HepG2 (cell line): ENCODE data around the gene PGPEP1. TPM values are rescaled to one million over a fixed set of nuclear protein-coding genes. Genes with fewer than 3 reads are reported as not detected.

Experiments
- RFX1 ChIP-seq: fragments of 450-650 bp; IDR thresholded peaks from 2 replicates; pipeline ENCODE4 v1.6.1; 2017
- TAF15 ChIP-seq: fragments of 200-400 bp; formaldehyde crosslinking; IDR thresholded peaks from one replicate; pipeline ENCODE4 v1.6.1; 2018; ENCODE audit warnings: mild to moderate bottlenecking, low read depth, low read length; ENCODE audit not compliant: poor library complexity, severe bottlenecking
- TARDBP ChIP-seq: sonication (generic); formaldehyde crosslinking; IDR thresholded peaks from 2 replicates; pipeline ENCODE4 v1.8.0; 2022; ENCODE audit warnings: mild to moderate bottlenecking, missing genetic modification reagents
- ZFX ChIP-seq: sonication (generic); formaldehyde crosslinking; IDR thresholded peaks from 2 replicates; pipeline ENCODE4 v1.4.0; 2020; ENCODE audit warnings: mild to moderate bottlenecking, low read depth, missing genetic modification reagents, moderate library complexity
- ZNF468 ChIP-seq: sonication (generic); formaldehyde crosslinking; IDR thresholded peaks from 2 replicates; pipeline ENCODE4 v1.8.0; 2022; ENCODE audit warnings: mild to moderate bottlenecking, moderate library complexity, missing genetic modification reagents
- microRNA-seq: library from miRNA; unstranded; fragments of <30 nt; microRNA quantifications from one replicate; pipeline ENCODE4, GENCODE V29; 2020
- polyA plus RNA-seq, 8 experiments: library from polyadenylated mRNA; depleted of rRNA in 3 of 8; stranded (reverse) in 7 of 8; unstranded in 1 of 8; fragments of >200 nt; fragmentation: Illumina TruSeq in 4 of 8; extraction: Trizol in 4 of 8; gene quantifications; 2 replicates each; pipeline versions ENCODE4 v1.2.1 to v1.2.3, GENCODE V29; 2011 to 2016; ENCODE audit warnings: low read depth in 4 of 8, missing spikeins in 1 of 8, mixed read lengths in 1 of 8; ENCODE audit not compliant: insufficient read depth in 1 of 8
- small RNA-seq, 3 experiments: library from RNA; depleted of rRNA; stranded (forward); fragments of <200 nt; gene quantifications; one replicate each; pipeline ENCODE3, GENCODE V24; 2012; ENCODE audit warnings: low read depth in 2 of 3, low replicate concordance in 1 of 3; ENCODE audit not compliant: insufficient read length in 3 of 3, insufficient read depth in 2 of 3
- total RNA-seq, 5 experiments: library from RNA; depleted of rRNA; stranded (reverse); fragments of >200 nt; fragmentation: Illumina TruSeq; extraction: Trizol; gene quantifications; 2 replicates each; pipeline ENCODE4 v1.2.3, GENCODE V29; 2016; ENCODE audit warnings: low read depth in 1 of 5
- TF ChIP-seq, protein P1 (sequence below): sonication (generic); formaldehyde crosslinking; IDR thresholded peaks from 2 replicates; pipeline ENCODE4 v1.4.0; 2020; ENCODE audit warnings: missing genetic modification reagents, borderline replicate concordance
- TF ChIP-seq, protein P2 (sequence below): IDR thresholded peaks from 2 replicates; pipeline ENCODE4 v1.6.1; 2016; ENCODE audit warnings: low read depth, borderline replicate concordance

Gene PGPEP1
- total and polyA plus RNA-seq, 2 of the 13 experiments (the other 11 are each of a cell fraction or from before 2014, with no cell fraction given): 53.1 to 56.6 TPM

DNA sequence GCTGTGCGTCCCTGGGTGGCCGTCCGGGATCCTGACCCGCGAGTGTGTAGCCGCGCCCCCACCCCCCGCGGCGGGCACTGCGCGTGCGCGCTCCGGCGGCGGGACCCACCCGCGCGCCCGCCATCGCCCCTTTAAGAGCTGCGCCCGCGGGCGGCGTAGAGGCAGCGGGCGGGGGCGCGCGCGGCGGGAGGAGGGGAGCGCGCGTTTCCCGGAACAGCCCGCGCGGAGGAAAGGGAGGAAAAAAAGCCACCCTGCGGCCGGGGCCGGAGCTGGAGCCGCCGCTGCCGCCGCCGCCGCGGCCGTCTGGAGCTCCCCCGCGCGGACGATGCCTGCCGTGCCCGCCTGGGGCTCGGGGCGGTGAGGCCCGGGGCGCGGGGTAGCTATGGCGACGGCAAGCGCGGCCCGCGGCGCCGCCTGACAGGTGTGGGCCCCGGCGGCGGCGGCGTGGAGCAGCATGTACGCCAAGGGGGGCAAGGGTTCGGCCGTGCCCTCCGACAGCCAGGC lies 78.8 kb downstream of the PGPEP1 start, which contains the start of gene SSBP4 (continued):
- TF ChIP-seq, protein P1, sequence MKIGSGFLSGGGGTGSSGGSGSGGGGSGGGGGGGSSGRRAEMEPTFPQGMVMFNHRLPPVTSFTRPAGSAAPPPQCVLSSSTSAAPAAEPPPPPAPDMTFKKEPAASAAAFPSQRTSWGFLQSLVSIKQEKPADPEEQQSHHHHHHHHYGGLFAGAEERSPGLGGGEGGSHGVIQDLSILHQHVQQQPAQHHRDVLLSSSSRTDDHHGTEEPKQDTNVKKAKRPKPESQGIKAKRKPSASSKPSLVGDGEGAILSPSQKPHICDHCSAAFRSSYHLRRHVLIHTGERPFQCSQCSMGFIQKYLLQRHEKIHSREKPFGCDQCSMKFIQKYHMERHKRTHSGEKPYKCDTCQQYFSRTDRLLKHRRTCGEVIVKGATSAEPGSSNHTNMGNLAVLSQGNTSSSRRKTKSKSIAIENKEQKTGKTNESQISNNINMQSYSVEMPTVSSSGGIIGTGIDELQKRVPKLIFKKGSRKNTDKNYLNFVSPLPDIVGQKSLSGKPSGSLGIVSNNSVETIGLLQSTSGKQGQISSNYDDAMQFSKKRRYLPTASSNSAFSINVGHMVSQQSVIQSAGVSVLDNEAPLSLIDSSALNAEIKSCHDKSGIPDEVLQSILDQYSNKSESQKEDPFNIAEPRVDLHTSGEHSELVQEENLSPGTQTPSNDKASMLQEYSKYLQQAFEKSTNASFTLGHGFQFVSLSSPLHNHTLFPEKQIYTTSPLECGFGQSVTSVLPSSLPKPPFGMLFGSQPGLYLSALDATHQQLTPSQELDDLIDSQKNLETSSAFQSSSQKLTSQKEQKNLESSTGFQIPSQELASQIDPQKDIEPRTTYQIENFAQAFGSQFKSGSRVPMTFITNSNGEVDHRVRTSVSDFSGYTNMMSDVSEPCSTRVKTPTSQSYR: peak; percentile 40; the same call in 1 of the 2 replicates
- TF ChIP-seq TAF15 (peak; percentile 36), ZNF468 (CRISPR knock-in tag) (no peak), TARDBP (CRISPR knock-in tag) (0 out of 2 replicates have a peak, but pooled peaks have one; percentile 7), ZFX (CRISPR knock-in tag) (peak; percentile 37), RFX1 (peak; percentile 82)
- TF ChIP-seq, protein P2, sequence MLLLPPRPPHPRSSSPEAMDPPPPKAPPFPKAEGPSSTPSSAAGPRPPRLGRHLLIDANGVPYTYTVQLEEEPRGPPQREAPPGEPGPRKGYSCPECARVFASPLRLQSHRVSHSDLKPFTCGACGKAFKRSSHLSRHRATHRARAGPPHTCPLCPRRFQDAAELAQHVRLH (CRISPR knock-in tag): no peak

Small RNA genes lying within 50 kb of the gene (microRNA-seq; reads per million reads assigned to microRNA genes)
- 29.8 reads per million, percentile 59 among the genes with 10 or more reads in this experiment for gene MIR3189

Small RNA genes lying within 50 kb of the gene (small RNA-seq; reads per million reads assigned to genes)
- gene MIR3189: 0.31 to 14.5 (median 5.9) reads per million in 3 experiments
- gene RN7SL513P: 0 reads per million in 3 experiments

Other genes with a start within 250 kb of the PGPEP1 start
- 4.1 and 4.5 TPM in 2 replicates for gene MAST3, start 242.8 kb upstream of the PGPEP1 start, total RNA-seq (2016; rRNA removed; fragmentation: Illumina TruSeq; extraction: Trizol)
- 4.6 and 6.0 TPM in 2 replicates for gene MAST3, start 242.8 kb upstream of the PGPEP1 start, polyA plus RNA-seq (2011; rRNA removed)
- 15.8 and 25.3 TPM in 2 replicates for gene PIK3R2, start 187.4 kb upstream of the PGPEP1 start, total RNA-seq (2016; rRNA removed; fragmentation: Illumina TruSeq; extraction: Trizol)
- gene PIK3R2, start 187.4 kb upstream of the PGPEP1 start, polyA plus RNA-seq (2011; rRNA removed): 18.6 and 27.2 TPM in 2 replicates
- gene IFI30, start 166.8 kb upstream of the PGPEP1 start, total RNA-seq (2016; rRNA removed; fragmentation: Illumina TruSeq; extraction: Trizol): 41.2 and 79.4 TPM in 2 replicates
- 24.7 and 25.0 TPM in 2 replicates for gene IFI30, start 166.8 kb upstream of the PGPEP1 start, polyA plus RNA-seq (2011; rRNA removed)
- gene MPV17L2, start 147.4 kb upstream of the PGPEP1 start, total RNA-seq (2016; rRNA removed; fragmentation: Illumina TruSeq; extraction: Trizol): 13.0 and 16.7 TPM in 2 replicates
- 12.4 and 13.6 TPM in 2 replicates for gene MPV17L2, start 147.4 kb upstream of the PGPEP1 start, polyA plus RNA-seq (2011; rRNA removed)
- 0.53 and 0.58 TPM in 2 replicates for gene RAB3A, start 136.6 kb upstream of the PGPEP1 start, total RNA-seq (2016; rRNA removed; fragmentation: Illumina TruSeq; extraction: Trizol)
- gene RAB3A, start 136.6 kb upstream of the PGPEP1 start, polyA plus RNA-seq (2011; rRNA removed): 0.95 and 0.98 TPM in 2 replicates
- gene PDE4C, start 114.2 kb upstream of the PGPEP1 start, total RNA-seq (2016; rRNA removed; fragmentation: Illumina TruSeq; extraction: Trizol): 0.90 and 1.4 TPM in 2 replicates
- gene PDE4C, start 114.2 kb upstream of the PGPEP1 start, polyA plus RNA-seq (2011; rRNA removed): 14.0 and 17.9 TPM in 2 replicates
- gene IQCN, start 66.1 kb upstream of the PGPEP1 start, total RNA-seq (2016; rRNA removed; fragmentation: Illumina TruSeq; extraction: Trizol): 0.04 and 0.07 TPM in 2 replicates
- 0.14 and 0.18 TPM in 2 replicates for gene IQCN, start 66.1 kb upstream of the PGPEP1 start, polyA plus RNA-seq (2011; rRNA removed)
- 31.8 and 41.2 TPM in 2 replicates for gene JUND, start 59.0 kb upstream of the PGPEP1 start, total RNA-seq (2016; rRNA removed; fragmentation: Illumina TruSeq; extraction: Trizol)
- gene JUND, start 59.0 kb upstream of the PGPEP1 start, polyA plus RNA-seq (2011; rRNA removed): 59.8 and 124 TPM in 2 replicates
- gene LSM4, start 17.5 kb upstream of the PGPEP1 start, total RNA-seq (2016; rRNA removed; fragmentation: Illumina TruSeq; extraction: Trizol): 166 and 188 TPM in 2 replicates
- 65.8 and 66.8 TPM in 2 replicates for gene LSM4, start 17.5 kb upstream of the PGPEP1 start, polyA plus RNA-seq (2011; rRNA removed)
- gene GDF15, start 45.6 kb downstream of the PGPEP1 start, total RNA-seq (2016; rRNA removed; fragmentation: Illumina TruSeq; extraction: Trizol): 43.0 and 146 TPM in 2 replicates
- 422 and 537 TPM in 2 replicates for gene GDF15, start 45.6 kb downstream of the PGPEP1 start, polyA plus RNA-seq (2011; rRNA removed)
- 0.13 TPM in 1 of 2 replicates, not detected in the other for gene LRRC25, start 57.0 kb downstream of the PGPEP1 start, total RNA-seq (2016; rRNA removed; fragmentation: Illumina TruSeq; extraction: Trizol)
- gene LRRC25, start 57.0 kb downstream of the PGPEP1 start, polyA plus RNA-seq (2011; rRNA removed): 0.53 and 0.85 TPM in 2 replicates
- gene SSBP4, start 78.8 kb downstream of the PGPEP1 start, total RNA-seq (2016; rRNA removed; fragmentation: Illumina TruSeq; extraction: Trizol): 19.3 and 39.5 TPM in 2 replicates
- gene SSBP4, start 78.8 kb downstream of the PGPEP1 start, polyA plus RNA-seq (2011; rRNA removed): 20.8 and 33.4 TPM in 2 replicates
- 29.4 and 48.5 TPM in 2 replicates for gene ISYNA1, start 97.5 kb downstream of the PGPEP1 start, total RNA-seq (2016; rRNA removed; fragmentation: Illumina TruSeq; extraction: Trizol)
- gene ISYNA1, start 97.5 kb downstream of the PGPEP1 start, polyA plus RNA-seq (2011; rRNA removed): 29.6 and 36.5 TPM in 2 replicates
- 3.2 and 3.7 TPM in 2 replicates for gene ELL, start 181.5 kb downstream of the PGPEP1 start, total RNA-seq (2016; rRNA removed; fragmentation: Illumina TruSeq; extraction: Trizol)
- 5.4 and 5.8 TPM in 2 replicates for gene ELL, start 181.5 kb downstream of the PGPEP1 start, polyA plus RNA-seq (2011; rRNA removed)
- 75.1 and 81.7 TPM in 2 replicates for gene FKBP8, start 203.0 kb downstream of the PGPEP1 start, total RNA-seq (2016; rRNA removed; fragmentation: Illumina TruSeq; extraction: Trizol)
- 93.9 and 135 TPM in 2 replicates for gene FKBP8, start 203.0 kb downstream of the PGPEP1 start, polyA plus RNA-seq (2011; rRNA removed)
- 44.6 and 53.1 TPM in 2 replicates for gene KXD1, start 217.3 kb downstream of the PGPEP1 start, total RNA-seq (2016; rRNA removed; fragmentation: Illumina TruSeq; extraction: Trizol)
- 143 and 160 TPM in 2 replicates for gene KXD1, start 217.3 kb downstream of the PGPEP1 start, polyA plus RNA-seq (2011; rRNA removed)
- gene UBA52, start 231.3 kb downstream of the PGPEP1 start, total RNA-seq (2016; rRNA removed; fragmentation: Illumina TruSeq; extraction: Trizol): 959 and 1,184 TPM in 2 replicates
- 1,655 and 1,782 TPM in 2 replicates for gene UBA52, start 231.3 kb downstream of the PGPEP1 start, polyA plus RNA-seq (2011; rRNA removed)
- gene REX1BD, start 248.2 kb downstream of the PGPEP1 start, total RNA-seq (2016; rRNA removed; fragmentation: Illumina TruSeq; extraction: Trizol): 20.7 and 25.4 TPM in 2 replicates
- 7.5 and 7.6 TPM in 2 replicates for gene REX1BD, start 248.2 kb downstream of the PGPEP1 start, polyA plus RNA-seq (2011; rRNA removed)